GM12865 (cell line): Measurements from ENCODE around the gene MMEL1.

ENCODE experiments used
- DNase-seq: peaks from one replicate; pipeline ENCODE4 v3.0.0; 2010; ENCODE audit warnings: low read depth
- H3K4me3 ChIP-seq: 2 replicates; pipeline ENCODE4 v1.5.1; 2011; ENCODE audit warnings: mild to moderate bottlenecking, low read depth, low read length, control low read depth
- CTCF ChIP-seq: IDR thresholded peaks from 2 replicates; pipeline ENCODE4 v1.5.1; 2011; ENCODE audit warnings: low read length, control low read depth, low read depth, inconsistent platforms; ENCODE audit not compliant: insufficient read depth; ENCODE audit errors: missing control alignments

MMEL1 gene

GRCh38 chr1:2592672-2593071, 40.1 kb downstream of the MMEL1 start:
- DNase-seq = no peak
- no peak for TF ChIP-seq CTCF
- no peak overlapping the region for H3K4me3 ChIP-seq

- no peak overlapping the region for H3K4me3 ChIP-seq
- no peak for TF ChIP-seq CTCF
- no peak for DNase-seq
These were observed 41.1 kb downstream of the MMEL1 start for GRCh38 chr1:2591581-2592261.

- DNase-seq = no peak
- no peak overlapping the region for H3K4me3 ChIP-seq
- TF ChIP-seq CTCF = no peak
These were observed 41.6 kb downstream of the MMEL1 start for GRCh38 chr1:2591233-2591580.

GRCh38 chr1:2590233-2591141, 42.3 kb downstream of the MMEL1 start:
- no peak for TF ChIP-seq CTCF
- no peak overlapping the region for H3K4me3 ChIP-seq
- DNase-seq = no peak

- DNase-seq = no peak
- no peak for TF ChIP-seq CTCF
- H3K4me3 ChIP-seq = no peak overlapping the region
These were observed 43.2 kb downstream of the MMEL1 start for GRCh38 chr1:2589431-2590232.

- TF ChIP-seq CTCF = no peak
- no peak for DNase-seq
- H3K4me3 ChIP-seq = no peak overlapping the region
These were observed 44.0 kb downstream of the MMEL1 start for GRCh38 chr1:2588661-2589430.
